Measurements from ENCODE around the gene ME1.
"Not testable (repeated sequence)": the region's sequence is repeated elsewhere in the genome, so short reads cannot be mapped to it uniquely, and the experiment has no call there.

The ME1 gene

GRCh38 chr6:83430611-83431544, at the start of gene ME1:
TSS of gene ME1 (minus strand) at chr6:83431051. CDS start at chr6:83430954, 97 bp downstream.
- peak; percentile 73 for DNase-seq

GRCh38 chr6:83480470-83480869, 49.6 kb upstream of the ME1 start:
- no peak for DNase-seq

- DNase-seq = no peak
These were observed 48.5 kb upstream of the ME1 start for GRCh38 chr6:83479389-83479788.

DNA sequence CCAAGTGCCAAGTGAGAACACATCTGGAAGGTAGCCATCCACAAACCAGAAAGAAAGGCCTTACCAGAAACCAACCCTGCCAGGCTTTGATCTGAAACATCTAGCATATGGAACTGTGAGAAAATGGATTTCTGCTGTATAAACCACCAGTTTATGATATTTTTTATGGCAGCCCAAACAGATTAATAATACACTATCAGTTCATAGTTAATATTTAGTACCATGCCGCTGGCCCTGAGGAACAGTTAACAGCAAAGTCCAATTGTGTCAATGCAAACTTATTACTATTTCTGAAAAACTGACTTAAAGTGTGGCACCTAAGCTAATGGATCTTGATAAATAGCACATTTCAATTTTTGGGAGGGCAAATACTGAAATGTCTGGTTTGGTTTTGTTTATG, 46.1 kb upstream of the ME1 start:
- DNase-seq = no peak

DNA sequence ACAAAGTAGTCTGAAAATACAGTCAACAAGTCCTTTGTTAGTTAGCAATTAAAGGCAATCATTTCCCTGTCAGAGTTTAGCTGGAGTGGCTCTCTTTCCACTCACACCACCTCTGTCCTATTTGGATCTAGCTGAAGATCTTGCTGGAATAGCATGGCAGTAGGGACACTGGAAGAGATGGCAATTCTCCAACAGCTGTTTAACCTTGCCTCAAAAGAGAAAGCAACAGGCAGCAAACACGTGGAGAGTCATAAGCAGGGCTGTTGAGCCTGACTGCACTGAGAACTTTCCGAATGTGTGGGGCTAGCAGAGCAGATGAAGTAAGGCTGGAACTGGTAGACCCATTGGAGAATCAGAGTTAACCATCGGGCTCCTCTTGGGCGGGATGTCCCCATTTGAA, 43.5 kb upstream of the ME1 start:
- DNase-seq = no peak

DNA sequence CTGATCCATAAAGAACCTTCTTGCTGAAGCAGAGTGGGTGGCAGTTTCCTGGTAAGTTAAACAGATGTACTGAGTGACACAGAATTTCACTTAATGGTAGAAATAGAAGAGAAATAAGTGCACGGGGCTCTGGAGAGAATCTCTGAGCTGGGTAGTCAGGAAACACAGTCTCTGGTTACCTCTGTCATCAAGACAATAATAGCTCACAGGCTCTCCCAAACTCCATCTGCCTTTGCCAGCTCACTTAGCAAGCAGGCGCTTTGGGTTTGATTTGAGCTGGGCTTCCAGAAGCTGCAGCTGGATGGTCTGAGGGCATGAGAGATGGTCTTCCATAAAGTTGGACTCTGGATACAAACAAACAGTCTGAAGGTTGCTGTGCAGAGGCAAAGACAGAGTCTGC, 41.9 kb upstream of the ME1 start:
- no peak for DNase-seq

DNA sequence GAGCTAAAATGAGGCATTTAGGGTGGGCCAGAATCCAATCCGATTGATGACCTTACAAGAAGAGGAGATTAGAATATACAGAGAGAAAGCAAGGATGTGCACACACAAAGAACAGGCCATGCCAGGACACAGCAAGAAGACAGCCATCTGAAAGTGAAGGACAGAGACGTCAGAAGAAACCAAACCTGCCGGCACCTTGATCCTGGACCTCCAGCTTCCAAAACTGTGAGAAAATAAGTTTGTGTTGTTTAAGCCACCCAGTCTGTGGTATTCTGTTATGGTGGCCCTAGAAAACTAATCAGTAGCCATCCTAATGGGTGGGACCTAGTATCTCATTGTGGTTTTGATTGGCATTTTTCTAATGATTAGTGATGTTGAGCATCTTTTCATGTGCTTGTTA, 39.7 kb upstream of the ME1 start:
- no peak for DNase-seq

- DNase-seq = no peak
These were observed 39.1 kb upstream of the ME1 start for GRCh38 chr6:83470001-83470400.

DNA sequence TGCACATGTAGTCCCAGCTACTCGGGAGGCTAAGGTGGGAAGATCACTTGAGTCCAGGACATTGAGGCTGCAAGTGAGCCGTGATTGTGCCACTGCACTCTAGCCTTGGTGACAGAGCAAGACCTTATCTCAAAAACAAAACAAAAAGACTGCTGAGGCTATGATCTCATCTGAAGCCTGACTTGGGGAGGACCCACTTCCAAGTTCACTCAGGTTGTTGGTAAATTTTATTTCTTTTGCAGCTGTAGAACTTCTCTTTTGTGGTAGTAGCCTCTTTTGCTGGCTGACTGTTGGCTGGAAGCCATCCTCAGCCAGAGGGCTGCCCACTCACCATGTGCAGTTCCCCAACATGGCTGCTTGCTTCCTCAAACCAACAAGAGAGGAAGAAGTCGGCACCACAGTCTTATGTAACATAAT, 36.8 kb upstream of the ME1 start:
- DNase-seq = no peak

GRCh38 chr6:83466328-83466727, 35.5 kb upstream of the ME1 start:
- DNase-seq = no peak

- no peak for DNase-seq
These were observed 33.7 kb upstream of the ME1 start for GRCh38 chr6:83464381-83465140.

DNA sequence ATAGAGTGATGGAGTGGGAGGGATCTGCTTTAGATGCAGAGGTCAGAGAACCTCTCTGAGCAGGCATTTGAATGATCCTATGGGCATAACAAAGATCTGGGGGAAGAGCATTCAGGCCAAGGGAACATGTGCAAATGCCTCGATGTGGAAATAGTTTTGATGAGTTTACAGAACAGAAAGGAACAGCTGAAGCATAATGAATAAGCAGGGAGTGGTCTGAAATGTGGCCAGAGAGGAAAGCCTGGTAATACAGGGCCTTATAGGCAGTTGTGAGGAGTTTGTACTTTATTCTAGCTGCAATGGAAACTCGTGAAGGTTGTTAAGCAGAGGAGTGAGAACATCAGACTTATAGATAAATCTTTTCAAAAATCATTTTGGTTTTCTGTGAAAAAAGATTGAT, 33.0 kb upstream of the ME1 start:
- no peak for DNase-seq

- no peak for DNase-seq
These were observed 31.7 kb upstream of the ME1 start for GRCh38 chr6:83462524-83462923.

DNA sequence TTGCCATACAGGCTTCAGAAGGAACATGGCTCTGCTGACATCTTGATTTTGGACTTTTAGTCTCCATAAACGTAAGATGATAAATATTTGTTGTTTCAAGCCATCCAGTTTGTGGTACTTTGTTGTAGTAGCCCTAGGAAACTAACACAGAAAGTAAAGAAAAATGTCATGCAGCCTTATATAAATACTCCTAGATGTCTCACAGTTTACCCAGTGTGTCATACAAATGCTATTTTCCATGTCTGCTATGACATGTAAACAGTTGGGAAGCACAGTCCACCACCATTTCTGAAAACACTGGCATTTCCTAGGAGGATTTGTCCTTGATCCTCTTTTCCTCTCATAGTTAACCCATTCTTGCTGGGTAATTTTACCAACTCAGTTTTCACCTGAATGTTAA, 30.6 kb upstream of the ME1 start:
- DNase-seq = no peak

DNA sequence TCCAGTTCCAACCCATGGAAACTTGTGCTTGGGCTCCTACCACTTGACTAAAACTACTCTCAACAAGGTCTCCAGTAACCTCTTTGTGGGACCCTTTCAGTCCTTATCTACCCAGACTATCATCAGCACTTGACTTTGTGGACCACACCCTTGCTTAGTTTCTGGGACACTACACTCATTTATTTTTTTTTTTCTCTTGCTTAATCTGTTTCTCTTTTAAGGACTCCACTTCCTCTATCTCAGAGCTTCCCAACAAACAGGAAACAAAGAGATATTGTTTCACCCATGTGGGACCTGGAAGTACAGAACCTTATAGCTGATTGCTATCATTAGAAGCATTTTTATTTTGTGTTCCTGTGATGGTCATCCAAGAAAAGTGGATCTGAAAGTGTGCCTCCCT, 28.8 kb upstream of the ME1 start:
- no peak for DNase-seq

DNA sequence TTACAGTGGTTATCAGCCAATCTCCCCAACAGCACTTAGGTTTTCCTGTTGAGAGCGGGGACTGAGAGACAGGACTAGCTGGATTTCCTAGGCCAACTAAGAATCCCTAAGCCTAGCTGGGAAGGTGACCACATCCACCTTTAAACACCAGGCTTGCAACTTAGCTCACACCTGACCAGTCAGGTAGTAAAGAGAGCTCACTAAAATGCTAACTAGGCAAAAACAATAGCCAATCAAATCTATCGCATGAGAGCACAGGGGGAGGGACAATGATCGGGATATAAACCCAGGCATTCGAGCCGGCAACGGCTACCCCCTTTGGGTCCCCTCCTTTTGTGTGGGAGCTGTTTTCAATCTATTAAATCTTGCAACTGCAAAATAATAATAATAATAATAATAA, 19.2 kb upstream of the ME1 start:
- not testable (repeated sequence) for DNase-seq

GRCh38 chr6:83444086-83444699, 13.3 kb upstream of the ME1 start:
- DNase-seq = not testable (repeated sequence)

- no peak for DNase-seq
These were observed 12.7 kb upstream of the ME1 start for GRCh38 chr6:83443516-83443915.

DNA sequence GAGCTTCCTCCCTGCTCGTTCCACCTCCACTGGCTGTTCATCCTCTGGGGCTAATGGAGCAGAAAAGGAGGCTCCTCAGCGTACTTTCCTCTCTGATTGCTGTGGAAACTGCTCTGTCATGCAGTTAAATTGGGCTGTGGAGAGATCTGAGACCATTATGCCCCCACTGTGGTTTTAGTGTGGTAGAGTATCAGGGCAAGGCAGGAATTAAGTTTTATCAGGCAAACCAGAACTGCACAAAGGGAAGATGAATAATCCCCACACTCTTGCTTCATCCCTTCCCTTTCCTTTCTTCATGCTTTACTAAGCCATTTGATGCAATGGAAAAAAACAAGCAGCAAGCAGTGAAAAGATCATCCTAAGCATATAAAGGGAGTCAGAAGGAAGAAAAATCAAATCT, 11.9 kb upstream of the ME1 start:
- no peak for DNase-seq

GRCh38 chr6:83439201-83439600, 8.3 kb upstream of the ME1 start:
- DNase-seq = no peak

GRCh38 chr6:83436674-83437073, 5.8 kb upstream of the ME1 start:
- no peak for DNase-seq

- DNase-seq = no peak
These were observed 2.3 kb upstream of the ME1 start for GRCh38 chr6:83433177-83433576.

DNA sequence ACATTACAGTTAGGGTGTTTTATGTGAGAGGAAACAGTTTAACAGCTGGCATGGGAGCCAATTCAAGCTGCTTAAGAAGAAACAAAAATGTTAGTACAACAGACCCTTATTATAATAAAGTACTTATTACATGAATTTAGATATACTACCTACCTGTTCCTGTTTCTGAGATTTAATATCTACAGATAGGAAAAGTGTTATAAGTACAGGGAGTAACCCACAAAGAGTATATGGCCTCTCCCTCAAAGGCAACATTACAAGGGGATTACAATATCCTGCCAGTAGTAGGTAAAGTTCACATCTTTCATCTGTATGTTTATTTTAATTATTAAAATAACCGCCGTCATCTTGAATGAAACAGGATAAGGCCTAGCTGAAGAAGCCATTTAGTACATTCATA, 1.8 kb upstream of the ME1 start:
- no peak for DNase-seq
